ENCODE data around the gene SMAD4. TPM values are rescaled to one million over a fixed set of nuclear protein-coding genes. Genes with fewer than 3 reads are reported as not detected.

SMAD4 gene
- total RNA-seq, 1 experiment from 2014 or later, result 60.7 TPM

- H3K36me3 ChIP-seq (ENCODE audit: low read depth), result no peaks in the 10 kb centered on the region
- no peak overlapping the region for H3K4me2 ChIP-seq
- H3F3A ChIP-seq (ENCODE audit: insufficient read depth, low read depth), result no peaks in the 10 kb centered on the region
- ChIA-PET CTCF (no interaction called here), POLR2A (ENCODE audit: unreplicated experiment) (no interaction called here)
- no peaks in the 10 kb centered on the region for H3K4me1 ChIP-seq (replicated peaks; ENCODE audit: insufficient read depth)
- intact Hi-C loops (cut with micrococcal nuclease; ENCODE audit: unreplicated experiment), result no loop called here
- no peak overlapping the region for H3K4me3 ChIP-seq
- no peak for TF ChIP-seq CTCF (conservative IDR thresholded peaks at IDR 0.05)
- TF ChIP-seq EZH2 (IDR thresholded peaks at IDR 0.05; ENCODE audit: low read depth), result no peak
- no peaks in the 10 kb centered on the region for H3K9me2 ChIP-seq (ENCODE audit: insufficient read depth)
- H4K20me1 ChIP-seq (ENCODE audit: insufficient read depth), result no peaks in the 10 kb centered on the region
- no peaks in the 10 kb centered on the region for H3K79me2 ChIP-seq (ENCODE audit: low read depth)
- DNase-seq, result no peak
- BruUV-seq (replicated peaks), result no TSS peak
- no peaks in the 10 kb centered on the region for H3K9me3 ChIP-seq (ENCODE audit: insufficient read depth, low read depth)
- H3K27me3 ChIP-seq (ENCODE audit: insufficient read depth, low read depth), result no peaks in the 10 kb centered on the region
- H3K27ac ChIP-seq, result no peak overlapping the region
- no peak overlapping the region for H2AFZ ChIP-seq
Observed at GRCh38 chr18:51123046-51123395, 93.0 kb downstream of the SMAD4 start.

- Histone ChIP-seq H2AFZ (no peak overlapping the region), H3F3A (ENCODE audit: insufficient read depth, low read depth) (no peaks in the 10 kb centered on the region), H3K9me2 (ENCODE audit: insufficient read depth) (no peaks in the 10 kb centered on the region), H4K20me1 (ENCODE audit: insufficient read depth) (no peaks in the 10 kb centered on the region), H3K4me1 (replicated peaks; ENCODE audit: insufficient read depth) (no peaks in the 10 kb centered on the region), H3K9me3 (ENCODE audit: insufficient read depth, low read depth) (no peaks in the 10 kb centered on the region), H3K27ac (no peak overlapping the region), H3K4me2 (no peak overlapping the region), H3K36me3 (ENCODE audit: low read depth) (no peaks in the 10 kb centered on the region), H3K27me3 (ENCODE audit: insufficient read depth, low read depth) (no peaks in the 10 kb centered on the region), H3K4me3 (no peak overlapping the region), H3K79me2 (ENCODE audit: low read depth) (no peaks in the 10 kb centered on the region)
- no TSS peak for BruUV-seq (replicated peaks)
- TF ChIP-seq EZH2 (IDR thresholded peaks at IDR 0.05; ENCODE audit: low read depth), result no peak
- TF ChIP-seq CTCF (conservative IDR thresholded peaks at IDR 0.05), result no peak
- ChIA-PET CTCF (no interaction called here), POLR2A (ENCODE audit: unreplicated experiment) (no interaction called here)
- intact Hi-C loops (cut with micrococcal nuclease; ENCODE audit: unreplicated experiment), result no loop called here
- no peak for DNase-seq
Observed at GRCh38 chr18:51123481-51123880, 93.5 kb downstream of the SMAD4 start.

DNA sequence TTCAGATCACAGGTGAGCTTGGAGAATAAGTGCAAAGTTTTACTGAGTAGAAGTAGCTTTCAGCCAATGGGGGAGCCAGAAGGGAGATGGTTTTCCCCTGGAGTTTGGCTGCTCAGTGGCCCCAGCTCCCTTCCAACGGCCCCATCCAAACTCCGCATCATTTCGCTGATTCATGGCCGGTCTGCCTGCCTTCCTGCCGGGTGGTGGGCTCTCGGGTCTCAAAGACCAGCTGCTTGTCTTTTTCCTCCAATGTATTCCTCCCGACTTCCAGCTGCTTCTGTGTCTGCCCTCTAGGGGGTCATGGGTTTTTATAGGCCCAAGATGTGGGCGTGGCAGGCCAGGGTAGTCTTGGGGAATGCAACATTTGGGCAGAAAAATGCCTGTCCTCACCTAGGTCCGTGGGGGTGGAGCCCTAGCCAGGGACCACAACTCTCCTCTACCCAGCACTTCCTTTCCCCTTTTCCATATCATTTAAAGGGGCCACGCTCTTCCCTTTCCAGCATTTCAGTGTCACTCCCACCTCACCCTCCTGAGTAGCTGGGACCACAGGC is 94.0 kb downstream of the SMAD4 start:
- Histone ChIP-seq H3K9me2 (ENCODE audit: insufficient read depth) (no peaks in the 10 kb centered on the region), H3K4me2 (no peak overlapping the region), H3K27ac (no peak overlapping the region), H3K9me3 (ENCODE audit: insufficient read depth, low read depth) (no peaks in the 10 kb centered on the region), H3K36me3 (ENCODE audit: low read depth) (no peaks in the 10 kb centered on the region), H3K79me2 (ENCODE audit: low read depth) (no peaks in the 10 kb centered on the region), H3K4me1 (replicated peaks; ENCODE audit: insufficient read depth) (no peaks in the 10 kb centered on the region), H4K20me1 (ENCODE audit: insufficient read depth) (no peaks in the 10 kb centered on the region), H2AFZ (no peak overlapping the region), H3F3A (ENCODE audit: insufficient read depth, low read depth) (no peaks in the 10 kb centered on the region), H3K4me3 (no peak overlapping the region), H3K27me3 (ENCODE audit: insufficient read depth, low read depth) (no peaks in the 10 kb centered on the region)
- CTCF ChIA-PET, result no interaction called here
- intact Hi-C loops (cut with micrococcal nuclease; ENCODE audit: unreplicated experiment), result no loop called here
- DNase-seq, result no peak
- TF ChIP-seq EZH2 (IDR thresholded peaks at IDR 0.05; ENCODE audit: low read depth), result no peak
- TF ChIP-seq CTCF (conservative IDR thresholded peaks at IDR 0.05), result no peak
- BruUV-seq (replicated peaks), result no TSS peak
- POLR2A ChIA-PET (ENCODE audit: unreplicated experiment), result no interaction called here
